ENCODE results near the gene NTN1. TPM values are rescaled to one million over a fixed set of nuclear protein-coding genes. Genes with fewer than 3 reads are reported as not detected.

Gene NTN1
- total RNA-seq, 1 experiment from 2014 or later = 4.2 TPM

- intact Hi-C loops (cut with micrococcal nuclease) = no loop called here
- H3K79me2 ChIP-seq (ENCODE audit: insufficient read depth, low read length) = no peaks in the 10 kb centered on the region
- no peak overlapping the region for H3K4me3 ChIP-seq (replicated peaks in 1 of 2; ENCODE audit: low read depth in 1 of 2, low read length in 2 of 2)
- DNase-seq (ENCODE audit: low read depth, low spot score) (no peak), ATAC-seq (no peak)
- BruUV-seq (replicated peaks) = no TSS peak
- H3K9me2 ChIP-seq (ENCODE audit: insufficient read depth) = no peaks in the 10 kb centered on the region
- no peak overlapping the region for H3K27ac ChIP-seq (ENCODE audit: low read depth, low read length)
- H3K9me3 ChIP-seq (ENCODE audit: control insufficient read depth in 1 of 2, insufficient read depth in 1 of 2, low read depth in 1 of 2, low read length in 2 of 2) = no peaks in the 10 kb centered on the region; a peak in 1 of 4 replicates
- H2AFZ ChIP-seq (ENCODE audit: low read depth, low read length, poor library complexity, severe bottlenecking) = no peak overlapping the region
- CTCF ChIA-PET = no interaction called here
- no peak overlapping the region for H3K4me2 ChIP-seq (ENCODE audit: low read length)
- no peaks in the 10 kb centered on the region for H3K36me3 ChIP-seq (ENCODE audit: control insufficient read depth in 1 of 2, insufficient read depth in 2 of 2, low read length in 2 of 2)
- H3K4me1 ChIP-seq (ENCODE audit: control insufficient read depth in 1 of 2, insufficient read depth in 2 of 2, low read length in 2 of 2) = no peaks in the 10 kb centered on the region
- TF ChIP-seq ZFX (IDR thresholded peaks at IDR 0.05) = no peak
- no peak for TF ChIP-seq SRF (IDR thresholded peaks at IDR 0.05; ENCODE audit: low read depth)
- H3K27me3 ChIP-seq (ENCODE audit: insufficient read depth, low read length) = no peaks in the 10 kb centered on the region
- H4K20me1 ChIP-seq (ENCODE audit: insufficient read depth) = no peaks in the 10 kb centered on the region
- RAD21 ChIA-PET (ENCODE audit: low non-redundant PET in 1 of 2, low total read pairs in 2 of 2, uncharacterized antibody in 2 of 2, unreplicated experiment in 2 of 2) = no interaction called here
- POLR2A ChIA-PET = no interaction called here
- no peak overlapping the region for H3K9ac ChIP-seq (ENCODE audit: low read length)
Measured at GRCh38 chr17:9230861-9231260, 209.6 kb downstream of the NTN1 start.

- Histone ChIP-seq H3K9me3 (ENCODE audit: control insufficient read depth in 1 of 2, insufficient read depth in 1 of 2, low read depth in 1 of 2, low read length in 2 of 2) (no peaks in the 10 kb centered on the region; a peak in 1 of 4 replicates), H3K9ac (ENCODE audit: low read length) (no peak overlapping the region), H3K79me2 (ENCODE audit: insufficient read depth, low read length) (no peaks in the 10 kb centered on the region), H3K4me1 (ENCODE audit: control insufficient read depth in 1 of 2, insufficient read depth in 2 of 2, low read length in 2 of 2) (no peaks in the 10 kb centered on the region), H4K20me1 (ENCODE audit: insufficient read depth) (no peaks in the 10 kb centered on the region), H3K27me3 (ENCODE audit: insufficient read depth, low read length) (no peaks in the 10 kb centered on the region), H3K9me2 (ENCODE audit: insufficient read depth) (no peaks in the 10 kb centered on the region), H2AFZ (ENCODE audit: low read depth, low read length, poor library complexity, severe bottlenecking) (no peak overlapping the region), H3K4me2 (ENCODE audit: low read length) (no peak overlapping the region), H3K36me3 (ENCODE audit: control insufficient read depth in 1 of 2, insufficient read depth in 2 of 2, low read length in 2 of 2) (no peaks in the 10 kb centered on the region), H3K4me3 (replicated peaks in 1 of 2; ENCODE audit: low read depth in 1 of 2, low read length in 2 of 2) (no peak overlapping the region), H3K27ac (ENCODE audit: low read depth, low read length) (no peak overlapping the region)
- no TSS peak for BruUV-seq (replicated peaks)
- intact Hi-C loops (cut with micrococcal nuclease) = no loop called here
- TF ChIP-seq TCF7L2 (IDR thresholded peaks at IDR 0.05; ENCODE audit: borderline replicate concordance, extremely low read depth, insufficient read depth, insufficient read length) (no peak), EZH2 (IDR thresholded peaks at IDR 0.05) (no peak), FOSL1 (IDR thresholded peaks at IDR 0.05; ENCODE audit: low read depth) (no peak), POLR2AphosphoS5 (IDR thresholded peaks at IDR 0.05; ENCODE audit: low read depth, low read length) (no peak), CBX3 (IDR thresholded peaks at IDR 0.05; ENCODE audit: low read depth) (no peak), RAD21 (IDR thresholded peaks at IDR 0.05; ENCODE audit: low read depth) (no peak), MAX (IDR thresholded peaks at IDR 0.05) (no peak), ATF3 (IDR thresholded peaks at IDR 0.05) (no peak), ZNF274 (IDR thresholded peaks at IDR 0.05; ENCODE audit: low read depth, low read length) (no peak), EGR1 (IDR thresholded peaks at IDR 0.05; ENCODE audit: low read depth) (no peak), SIN3A (IDR thresholded peaks at IDR 0.05; ENCODE audit: low read depth) (no peak)
- POLR2A ChIA-PET = no interaction called here
- RAD21 ChIA-PET (ENCODE audit: low non-redundant PET in 1 of 2, low total read pairs in 2 of 2, uncharacterized antibody in 2 of 2, unreplicated experiment in 2 of 2) = no interaction called here
- ATAC-seq (no peak), DNase-seq (ENCODE audit: low read depth, low spot score) (no peak)
- CTCF ChIA-PET = no interaction called here
Measured at GRCh38 chr17:9231449-9232154, 210.3 kb downstream of the NTN1 start.

All from HCT116 (cell line).